ENCODE results near the gene PLVAP. TPM values are rescaled to one million over a fixed set of nuclear protein-coding genes. Genes with fewer than 3 reads are reported as not detected.
"Not testable (repeated sequence)": the region's sequence is repeated elsewhere in the genome, so short reads cannot be mapped to it uniquely, and the experiment has no call there.

The PLVAP gene
- total RNA-seq, 2 experiments from 2014 or later: not detected

DNA sequence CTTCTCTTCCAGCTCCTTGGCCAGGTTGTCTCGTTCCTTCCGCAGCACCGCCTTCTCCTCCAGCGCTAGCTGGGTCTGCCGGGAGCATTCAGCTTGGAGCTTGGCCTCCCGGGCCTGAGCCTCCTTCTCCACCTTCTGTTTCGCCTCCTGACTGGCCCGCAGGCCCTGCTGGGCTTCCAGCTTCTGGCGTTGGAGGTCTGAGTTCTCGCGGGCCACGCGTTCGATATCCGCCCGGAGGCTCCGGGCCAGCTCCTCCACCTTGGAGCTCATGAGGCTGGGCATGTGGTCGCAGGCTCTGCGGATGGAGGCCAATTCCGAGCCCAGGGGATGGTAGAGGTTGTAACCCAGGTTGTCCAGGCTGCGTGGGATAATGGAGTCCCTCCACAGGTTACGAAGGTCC is 11.8 kb downstream of the PLVAP start:
- Mint-ChIP-seq H3K9me3 (no peaks in the 10 kb centered on the region), H3K4me1 (peaks cover 4% of the 10 kb centered on the region), H3K27ac (no peak overlapping the region), H3K27me3 (peaks cover 8% of the 10 kb centered on the region), H3K36me3 (ENCODE audit: low read depth) (no peaks in the 10 kb centered on the region), H3K4me3 (no peak overlapping the region)
- ChIA-PET POLR2A (no interaction called here), CTCF (interaction anchor here (0.9 to 2.4 kb wide), 4 partner anchors 11 to 29 kb away, joined by 3 to 11 read pairs (median 4); partner anchors contain the start of gene CCDC194)
- no peak for DNase-seq

DNA sequence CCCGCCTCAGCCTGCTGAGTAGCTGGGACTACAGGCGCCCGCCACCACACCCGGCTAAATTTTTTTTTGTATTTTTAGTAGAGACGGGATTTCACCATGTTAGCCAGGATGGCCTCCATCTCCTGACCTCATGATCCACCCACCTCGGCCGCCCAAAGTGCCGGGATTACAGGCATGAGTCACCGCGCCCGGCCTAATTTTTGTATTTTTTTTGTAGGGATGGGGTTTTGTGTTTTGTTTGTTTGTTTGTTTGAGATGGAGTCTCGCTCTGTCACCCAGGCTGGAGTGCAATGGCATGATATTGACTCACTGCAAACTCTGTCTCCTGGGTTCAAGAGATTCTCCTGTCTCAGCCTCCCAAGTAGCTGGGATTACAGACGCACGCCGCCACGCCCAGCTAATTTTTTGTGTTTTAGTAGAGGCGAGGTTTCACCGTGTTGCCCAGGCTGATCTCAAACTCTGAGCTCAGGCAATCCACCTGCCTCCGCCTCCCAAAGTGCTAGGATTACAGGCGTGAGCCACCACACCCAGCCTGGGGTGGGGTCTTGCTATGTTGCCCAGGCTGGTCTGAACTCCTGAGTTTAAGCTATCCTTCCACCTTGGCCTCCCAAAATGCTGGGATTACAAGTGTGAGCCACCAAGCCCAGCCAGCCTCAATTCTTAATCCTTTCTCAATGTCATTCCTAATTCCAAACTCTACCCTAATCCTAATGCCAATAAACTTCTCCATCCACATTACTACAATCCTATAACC is 13.1 kb downstream of the PLVAP start:
- H3K27me3 Mint-ChIP-seq, POLR2A ChIA-PET: not testable (repeated sequence)

DNA sequence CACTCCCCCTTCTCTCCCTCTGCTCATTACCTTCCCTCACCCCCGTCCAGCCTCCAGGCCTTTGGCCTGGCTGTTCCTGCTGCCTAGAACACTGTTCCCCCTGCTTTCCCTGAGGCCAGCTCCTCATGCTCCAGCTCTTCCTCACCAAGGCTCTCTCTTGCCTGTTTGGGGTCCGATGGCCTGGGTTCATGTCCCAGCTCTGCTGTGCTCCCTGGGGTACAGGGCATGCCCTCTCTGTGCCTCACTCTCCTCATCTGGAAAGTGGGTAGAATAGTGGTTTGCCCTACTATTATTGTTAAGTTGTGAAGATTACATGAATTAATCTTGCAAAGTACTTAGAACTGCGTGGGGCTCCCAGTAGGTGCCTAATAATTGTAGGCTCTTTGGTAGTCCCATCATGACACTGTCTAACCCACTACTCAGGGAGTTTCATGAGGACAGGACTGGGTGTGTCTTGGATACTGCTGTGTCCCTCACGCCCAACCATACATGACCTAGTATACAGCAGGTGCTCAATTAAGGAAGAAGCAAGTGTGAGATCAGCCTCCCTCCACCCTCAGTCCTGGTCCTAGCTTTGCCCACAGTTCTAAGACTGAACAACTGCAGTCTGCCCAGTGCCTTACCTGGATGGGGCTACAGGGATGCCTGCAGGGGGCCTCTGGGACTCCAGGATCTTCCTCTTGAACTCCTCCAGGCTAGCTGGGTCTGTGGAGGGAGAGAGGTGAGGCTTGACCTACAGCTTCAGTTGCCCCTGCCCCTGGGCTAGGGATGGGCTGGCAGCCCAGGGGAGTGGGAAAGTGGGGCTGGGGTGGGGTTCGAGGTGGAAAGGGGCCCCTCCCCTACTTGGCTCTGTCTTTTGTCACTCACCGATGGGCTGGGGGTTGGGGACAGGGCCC is 17.0 kb downstream of the PLVAP start:
- ChIA-PET CTCF (no interaction called here), POLR2A (no interaction called here)
- Mint-ChIP-seq H3K9me3 (no peaks in the 10 kb centered on the region), H3K4me1 (no peaks in the 10 kb centered on the region), H3K27ac (no peak overlapping the region), H3K36me3 (ENCODE audit: low read depth) (no peaks in the 10 kb centered on the region), H3K27me3 (peaks cover 2% of the 10 kb centered on the region), H3K4me3 (no peak overlapping the region)
- no peak for DNase-seq

More for the DNA sequence above, 13.1 kb downstream of the PLVAP start:
- H3K4me3 Mint-ChIP-seq; DNase-seq; H3K27ac Mint-ChIP-seq; H3K36me3 Mint-ChIP-seq (ENCODE audit: low read depth); H3K9me3 Mint-ChIP-seq; H3K4me1 Mint-ChIP-seq; CTCF ChIA-PET: not testable (repeated sequence)

DNA sequence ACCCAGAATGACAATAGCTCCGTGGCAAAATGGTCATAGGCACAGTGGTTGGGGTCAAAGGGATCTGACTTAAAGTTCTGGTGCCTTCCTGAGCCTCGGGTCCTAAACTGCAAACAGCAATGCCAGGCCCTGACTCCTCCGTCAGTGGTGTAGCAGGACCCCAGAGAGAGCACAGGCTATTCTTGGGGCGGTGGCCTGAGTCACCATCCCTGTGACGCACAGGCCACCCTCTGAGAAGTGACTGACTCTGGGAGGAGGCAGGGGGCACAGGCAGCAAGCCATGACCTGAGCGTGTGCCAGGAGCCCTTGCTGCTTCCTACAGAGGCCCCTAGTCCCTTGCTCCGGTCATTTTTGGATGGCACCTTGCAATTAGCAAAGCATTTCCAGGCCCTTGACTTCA is 18.7 kb downstream of the PLVAP start:
- no peak overlapping the region for H3K27ac Mint-ChIP-seq
- H3K27me3 Mint-ChIP-seq: peaks cover 5% of the 10 kb centered on the region
- POLR2A ChIA-PET: no interaction called here
- H3K4me3 Mint-ChIP-seq: no peak overlapping the region
- H3K4me1 Mint-ChIP-seq: no peaks in the 10 kb centered on the region
- no peaks in the 10 kb centered on the region for H3K36me3 Mint-ChIP-seq (ENCODE audit: low read depth)
- CTCF ChIA-PET: no interaction called here
- no peak for DNase-seq
- no peaks in the 10 kb centered on the region for H3K9me3 Mint-ChIP-seq

DNA sequence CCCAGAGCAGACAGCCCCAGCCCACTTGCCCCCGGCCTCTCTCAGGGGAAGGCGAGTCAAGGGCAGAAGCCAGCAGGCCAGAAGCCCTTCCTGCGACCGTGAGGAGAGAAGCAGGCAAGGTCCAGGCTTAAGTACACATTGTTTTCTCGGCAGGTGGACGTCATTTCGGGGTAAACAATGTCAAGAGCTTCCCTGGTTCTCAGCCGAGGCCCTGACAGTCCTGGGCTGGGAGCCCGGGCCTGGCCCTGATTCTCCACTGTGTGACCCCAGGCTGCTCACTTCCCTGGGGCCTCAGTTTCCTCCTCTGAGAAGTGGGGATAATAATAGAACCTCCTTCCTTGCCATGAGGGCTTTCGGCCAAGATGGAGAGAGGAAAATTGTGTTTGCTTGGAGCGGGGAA is 19.4 kb downstream of the PLVAP start:
- ChIA-PET POLR2A (no interaction called here), CTCF (interaction anchor here (0.6 kb wide), 1 partner anchor 895 kb away, joined by 4 read pairs; no protein-coding TSS in a partner anchor)
- Mint-ChIP-seq H3K27ac (no peak overlapping the region), H3K36me3 (ENCODE audit: low read depth) (no peaks in the 10 kb centered on the region), H3K4me1 (no peaks in the 10 kb centered on the region), H3K4me3 (no peak overlapping the region), H3K9me3 (no peaks in the 10 kb centered on the region), H3K27me3 (peaks cover 7% of the 10 kb centered on the region)
- DNase-seq: no peak

DNA sequence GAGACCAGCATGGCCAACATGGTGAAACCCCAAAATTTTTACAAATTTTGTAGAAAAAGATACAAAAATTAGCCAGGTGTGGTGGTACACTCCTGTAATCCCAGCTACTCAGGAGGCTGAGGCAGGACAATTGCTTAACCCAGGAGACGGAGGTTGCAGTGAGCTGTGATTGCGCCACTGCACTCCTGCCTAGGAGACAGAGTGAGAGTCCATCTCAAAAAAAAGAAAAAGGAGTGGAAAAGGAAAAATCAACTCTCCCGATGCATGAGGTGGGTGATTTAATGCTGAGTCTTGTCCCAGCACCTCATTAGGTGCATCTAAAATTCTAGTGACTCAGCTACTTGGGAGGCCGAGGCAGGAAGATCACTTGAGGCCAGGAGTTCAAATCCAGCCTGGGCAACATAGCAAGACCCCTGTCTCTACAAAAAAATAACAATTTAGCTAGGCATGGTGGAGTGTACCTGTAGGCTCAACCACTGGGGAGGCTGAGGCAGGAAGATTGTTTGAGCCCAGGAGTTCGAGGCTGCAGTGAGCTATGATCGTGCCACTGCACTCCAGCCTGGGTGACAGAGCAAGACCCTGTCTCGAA is 20.0 kb downstream of the PLVAP start:
- Mint-ChIP-seq H3K36me3 (ENCODE audit: low read depth) (no peaks in the 10 kb centered on the region), H3K27me3 (peaks cover 4% of the 10 kb centered on the region), H3K4me1 (no peaks in the 10 kb centered on the region), H3K4me3 (no peak overlapping the region), H3K27ac (no peak overlapping the region), H3K9me3 (no peaks in the 10 kb centered on the region)
- POLR2A ChIA-PET: no interaction called here
- no peak for DNase-seq
- CTCF ChIA-PET: no interaction called here

DNA sequence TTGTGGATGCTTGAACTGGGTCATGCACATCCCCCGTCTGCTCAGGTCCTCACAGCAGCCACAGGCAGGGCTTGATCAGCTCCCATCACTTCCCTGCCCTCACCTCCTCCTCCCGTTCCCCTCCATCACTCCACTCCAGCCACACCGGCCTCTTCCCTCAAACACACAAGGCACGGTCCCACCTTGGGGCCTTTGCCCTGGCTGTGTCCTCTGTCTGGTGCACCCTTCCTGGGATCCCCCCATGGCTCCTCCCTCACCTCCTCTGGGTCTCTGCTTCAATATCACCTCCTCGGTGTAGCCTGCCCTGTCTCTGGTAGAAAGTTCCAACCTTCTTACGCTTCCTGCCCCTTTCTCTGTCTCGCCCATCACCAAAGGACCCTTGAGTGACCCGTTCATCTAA is 23.8 kb downstream of the PLVAP start:
- no peaks in the 10 kb centered on the region for H3K9me3 Mint-ChIP-seq

DNA sequence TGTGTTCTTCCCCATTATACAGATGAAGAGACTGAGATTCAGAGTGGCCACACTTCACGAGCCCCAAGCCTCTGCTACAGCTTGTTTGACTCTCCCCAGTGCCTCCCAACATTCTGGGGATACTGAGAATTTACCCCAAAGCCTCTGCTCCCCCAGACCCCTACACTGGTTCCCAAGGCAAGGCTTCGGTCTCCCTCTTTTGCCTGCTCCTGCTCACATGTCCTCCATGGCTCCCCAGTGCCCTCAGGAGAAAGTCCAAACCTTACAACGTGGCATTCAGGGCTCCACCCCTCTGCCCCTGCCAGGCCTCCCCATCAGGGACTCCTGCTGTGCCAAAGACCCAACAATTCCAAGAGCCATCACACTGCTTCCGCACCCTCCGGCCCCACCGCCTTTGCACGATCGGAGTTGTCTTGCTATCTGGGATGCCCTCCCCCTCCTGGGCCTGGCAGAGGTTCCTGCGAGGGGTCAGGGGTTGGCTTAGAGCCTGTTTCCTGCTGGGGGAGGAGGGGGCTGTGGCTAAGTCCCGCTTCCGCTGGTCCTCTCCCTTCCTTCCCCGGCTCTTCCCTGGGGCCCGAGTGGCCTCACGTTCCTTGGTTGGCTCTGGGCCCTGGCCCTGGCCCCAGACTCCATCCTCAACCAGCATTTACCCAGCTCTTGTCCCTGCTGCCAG is 24.4 kb downstream of the PLVAP start:
- H3K27ac Mint-ChIP-seq: no peak overlapping the region
- ChIA-PET CTCF (no interaction called here), POLR2A (no interaction called here)
- H3K27me3 Mint-ChIP-seq: peaks cover 29% of the 10 kb centered on the region
- no peak overlapping the region for H3K4me3 Mint-ChIP-seq
- no peaks in the 10 kb centered on the region for H3K36me3 Mint-ChIP-seq (ENCODE audit: low read depth)
- H3K9me3 Mint-ChIP-seq: no peaks in the 10 kb centered on the region
- no peak for DNase-seq
- H3K4me1 Mint-ChIP-seq: peaks cover 9% of the 10 kb centered on the region

More for the DNA sequence above, 23.8 kb downstream of the PLVAP start:
- ChIA-PET CTCF (no interaction called here), POLR2A (no interaction called here)
- Mint-ChIP-seq H3K27ac (no peak overlapping the region), H3K36me3 (ENCODE audit: low read depth) (no peaks in the 10 kb centered on the region), H3K4me3 (no peak overlapping the region), H3K27me3 (peaks cover 26% of the 10 kb centered on the region), H3K4me1 (peaks cover 9% of the 10 kb centered on the region)
- DNase-seq: no peak

DNA sequence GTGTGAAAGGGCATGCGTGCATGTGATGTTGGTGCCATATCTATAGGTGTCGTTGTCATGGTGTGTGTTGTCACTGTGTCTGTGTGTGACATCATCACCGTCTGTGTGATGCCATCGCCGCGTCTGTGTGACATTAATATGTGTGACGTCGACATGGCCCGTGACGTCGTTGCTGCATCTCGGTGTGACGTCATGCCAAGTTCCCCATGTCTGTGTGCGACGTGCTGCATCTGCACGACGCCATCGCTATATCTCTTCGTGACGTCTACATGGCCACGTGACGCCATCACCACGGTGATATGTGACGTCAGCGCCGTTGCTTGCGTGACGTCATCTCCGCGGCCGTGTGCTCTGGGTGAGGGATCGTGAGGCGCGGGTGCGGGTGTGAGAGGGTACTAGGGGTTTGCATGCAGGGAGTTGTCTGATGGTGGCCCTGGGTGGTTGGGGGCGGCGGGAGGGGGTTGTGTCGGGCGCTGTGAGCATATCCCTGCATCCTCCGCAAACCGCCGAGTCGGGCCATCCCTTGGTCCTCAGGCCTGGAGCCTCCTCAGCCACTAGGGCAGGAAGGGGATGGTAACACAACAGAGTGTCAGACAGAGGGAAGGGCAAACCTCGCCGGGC is 25.2 kb downstream of the PLVAP start:
- CTCF ChIA-PET: no interaction called here
- no peaks in the 10 kb centered on the region for H3K9me3 Mint-ChIP-seq
- H3K27me3 Mint-ChIP-seq: peaks cover 32% of the 10 kb centered on the region
- no peak for DNase-seq
- POLR2A ChIA-PET: no interaction called here
- peaks cover 13% of the 10 kb centered on the region for H3K4me1 Mint-ChIP-seq
- H3K36me3 Mint-ChIP-seq (ENCODE audit: low read depth): no peaks in the 10 kb centered on the region
- H3K27ac Mint-ChIP-seq: no peak overlapping the region
- no peak overlapping the region for H3K4me3 Mint-ChIP-seq

DNA sequence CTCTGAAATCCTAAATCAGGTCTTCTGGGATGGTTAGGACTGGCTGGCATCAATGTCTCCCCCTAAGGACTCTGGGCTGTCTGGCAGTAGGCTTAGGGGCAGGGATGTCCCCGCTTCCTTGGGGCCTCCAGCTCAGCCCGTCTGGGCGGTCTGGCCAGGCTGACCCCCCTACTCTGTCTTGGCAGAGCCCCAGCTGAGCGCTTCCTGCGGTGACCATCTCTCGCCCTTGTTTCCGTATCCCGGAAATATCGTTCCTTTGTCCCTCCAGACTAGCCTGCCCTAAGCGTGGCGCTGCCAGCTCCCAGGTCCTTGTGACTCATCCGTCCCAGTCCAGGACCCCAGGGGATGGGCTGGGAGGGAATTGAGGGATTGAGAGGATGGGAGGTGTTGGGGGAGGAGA is 28.4 kb downstream of the PLVAP start:
- no peak overlapping the region for H3K4me3 Mint-ChIP-seq
- peaks cover 20% of the 10 kb centered on the region for H3K4me1 Mint-ChIP-seq
- H3K27ac Mint-ChIP-seq: no peak overlapping the region
- no peaks in the 10 kb centered on the region for H3K9me3 Mint-ChIP-seq
- ChIA-PET CTCF (interaction anchor here (1.7 kb wide), 1 partner anchor 37 kb away, joined by 3 read pairs; no protein-coding TSS in a partner anchor), POLR2A (no interaction called here)
- H3K27me3 Mint-ChIP-seq: peaks cover 31% of the 10 kb centered on the region
- DNase-seq: no peak
- H3K36me3 Mint-ChIP-seq (ENCODE audit: low read depth): no peaks in the 10 kb centered on the region

DNA sequence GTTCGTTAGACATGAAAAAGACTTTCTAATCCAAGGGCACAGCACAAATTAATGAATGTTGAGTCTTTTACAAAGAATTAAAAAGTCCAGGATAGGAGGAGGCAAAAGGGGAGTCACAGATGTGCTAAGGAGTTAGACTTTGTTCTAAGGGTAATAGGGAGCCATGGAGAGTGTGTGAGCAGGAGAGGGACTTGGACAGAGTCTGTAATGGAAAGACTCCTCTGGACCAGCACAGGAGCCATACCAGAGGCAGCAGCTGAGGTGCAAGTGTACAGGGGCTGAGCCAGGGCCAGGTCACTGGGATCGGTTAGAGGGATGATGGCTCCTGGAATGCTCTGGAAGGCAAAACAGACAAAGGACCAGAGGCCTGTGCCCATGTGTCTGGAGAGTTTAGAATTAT is 29.3 kb downstream of the PLVAP start:
- no peak overlapping the region for H3K4me3 Mint-ChIP-seq
- H3K27ac Mint-ChIP-seq: no peak overlapping the region
- no peak for DNase-seq
- H3K36me3 Mint-ChIP-seq (ENCODE audit: low read depth): no peaks in the 10 kb centered on the region
- peaks cover 27% of the 10 kb centered on the region for H3K27me3 Mint-ChIP-seq
- H3K4me1 Mint-ChIP-seq: peaks cover 20% of the 10 kb centered on the region
- no peaks in the 10 kb centered on the region for H3K9me3 Mint-ChIP-seq
- ChIA-PET CTCF (interaction anchor here (1.7 kb wide), 1 partner anchor 38 kb away, joined by 3 read pairs; no protein-coding TSS in a partner anchor), POLR2A (no interaction called here)

DNA sequence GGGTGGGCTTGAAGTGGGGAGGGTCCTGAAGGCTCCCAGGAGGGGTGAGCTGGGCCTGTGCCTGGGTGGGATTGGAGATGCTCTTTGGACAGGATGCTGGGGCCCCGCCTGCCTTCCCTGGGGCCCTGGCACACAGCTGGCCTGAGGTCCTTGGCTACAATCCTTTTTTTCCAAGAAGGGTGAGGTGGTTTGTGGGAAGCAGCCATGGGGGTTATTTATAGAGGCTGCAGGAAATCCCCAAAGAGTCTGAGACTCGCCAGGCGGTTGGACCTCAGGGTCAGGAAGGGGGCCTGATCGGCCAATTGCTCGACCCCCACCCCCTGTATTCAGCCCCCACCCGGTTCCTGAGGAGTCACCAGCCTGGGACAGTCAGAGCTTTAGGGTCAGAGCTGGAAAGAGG is 29.8 kb downstream of the PLVAP start:
- Mint-ChIP-seq H3K4me3 (no peak overlapping the region), H3K9me3 (no peaks in the 10 kb centered on the region), H3K27ac (no peak overlapping the region), H3K36me3 (ENCODE audit: low read depth) (no peaks in the 10 kb centered on the region), H3K4me1 (peaks cover 20% of the 10 kb centered on the region), H3K27me3 (peaks cover 27% of the 10 kb centered on the region)
- ChIA-PET CTCF (interaction anchor here (0.7 to 1.1 kb wide), 3 partner anchors 20 to 62 kb away, joined by 3 to 4 read pairs (median 3); no protein-coding TSS in a partner anchor), POLR2A (no interaction called here)
- no peak for DNase-seq

Measured in activated CD4-positive, alpha-beta T cell treated with anti-CD3 and anti-CD28 coated beads, Interleukin-2, amount 10 ng/mL, durations not matched to agents 7 days and 5 days (primary cell).